Upper lobe of left lung (tissue), 4 donors: ENCODE data around the gene LRP1B.

Source experiments
- POLR2A ChIP-seq, 4 donors: fragments of 450-650 bp; IDR thresholded peaks; one replicate each; pipeline ENCODE4 v1.5.1; 2016 to 2017; ENCODE audit warnings: antibody characterized with exemption in 4 of 4, mild to moderate bottlenecking in 2 of 4
- POLR2AphosphoS5 ChIP-seq, 2 donors: sonication (generic); formaldehyde crosslinking; IDR thresholded peaks; one replicate each; pipeline ENCODE4 v1.5.1; 2017; ENCODE audit warnings: antibody characterized with exemption in 2 of 2
- TF ChIP-seq, protein P1 (sequence below), 6 experiments: fragments of 450-650 bp in 4 of 6; fragments of 200-600 bp in 2 of 6; sonication (generic) in 2 of 6; IDR thresholded peaks; one replicate each; pipeline ENCODE4 v1.5.1; 2016 to 2019; ENCODE audit warnings: antibody characterized with exemption in 6 of 6

DNA sequence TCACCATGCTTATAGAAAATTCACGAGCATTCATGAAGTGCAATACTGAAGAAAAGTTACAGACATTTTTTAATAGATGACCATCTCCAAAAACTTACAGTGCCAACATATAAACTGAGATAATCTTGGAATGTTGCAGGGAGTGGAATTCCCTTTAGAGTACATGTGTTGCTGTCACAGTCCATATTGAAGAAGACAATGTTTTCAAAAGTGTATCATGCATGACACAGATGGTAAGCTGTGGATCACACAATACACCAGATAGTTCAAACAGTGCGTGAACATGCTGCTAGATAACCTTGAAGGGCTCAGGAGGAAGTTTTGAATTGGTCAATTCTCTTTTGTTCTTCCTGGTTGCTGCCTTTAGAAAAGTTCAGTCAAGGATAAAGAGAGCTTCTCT, 1706.3 kb downstream of the LRP1B start:
- TF ChIP-seq, protein P1, sequence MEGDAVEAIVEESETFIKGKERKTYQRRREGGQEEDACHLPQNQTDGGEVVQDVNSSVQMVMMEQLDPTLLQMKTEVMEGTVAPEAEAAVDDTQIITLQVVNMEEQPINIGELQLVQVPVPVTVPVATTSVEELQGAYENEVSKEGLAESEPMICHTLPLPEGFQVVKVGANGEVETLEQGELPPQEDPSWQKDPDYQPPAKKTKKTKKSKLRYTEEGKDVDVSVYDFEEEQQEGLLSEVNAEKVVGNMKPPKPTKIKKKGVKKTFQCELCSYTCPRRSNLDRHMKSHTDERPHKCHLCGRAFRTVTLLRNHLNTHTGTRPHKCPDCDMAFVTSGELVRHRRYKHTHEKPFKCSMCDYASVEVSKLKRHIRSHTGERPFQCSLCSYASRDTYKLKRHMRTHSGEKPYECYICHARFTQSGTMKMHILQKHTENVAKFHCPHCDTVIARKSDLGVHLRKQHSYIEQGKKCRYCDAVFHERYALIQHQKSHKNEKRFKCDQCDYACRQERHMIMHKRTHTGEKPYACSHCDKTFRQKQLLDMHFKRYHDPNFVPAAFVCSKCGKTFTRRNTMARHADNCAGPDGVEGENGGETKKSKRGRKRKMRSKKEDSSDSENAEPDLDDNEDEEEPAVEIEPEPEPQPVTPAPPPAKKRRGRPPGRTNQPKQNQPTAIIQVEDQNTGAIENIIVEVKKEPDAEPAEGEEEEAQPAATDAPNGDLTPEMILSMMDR (IDR thresholded peaks at IDR 0.05): no peak
- TF ChIP-seq POLR2A (IDR thresholded peaks at IDR 0.05): no peak
- TF ChIP-seq POLR2AphosphoS5 (IDR thresholded peaks at IDR 0.05): no peak
